ENCODE measurements around the gene PTH1R.
"Not testable (repeated sequence)": the region's sequence is repeated elsewhere in the genome, so short reads cannot be mapped to it uniquely, and the experiment has no call there.

The PTH1R gene

DNA sequence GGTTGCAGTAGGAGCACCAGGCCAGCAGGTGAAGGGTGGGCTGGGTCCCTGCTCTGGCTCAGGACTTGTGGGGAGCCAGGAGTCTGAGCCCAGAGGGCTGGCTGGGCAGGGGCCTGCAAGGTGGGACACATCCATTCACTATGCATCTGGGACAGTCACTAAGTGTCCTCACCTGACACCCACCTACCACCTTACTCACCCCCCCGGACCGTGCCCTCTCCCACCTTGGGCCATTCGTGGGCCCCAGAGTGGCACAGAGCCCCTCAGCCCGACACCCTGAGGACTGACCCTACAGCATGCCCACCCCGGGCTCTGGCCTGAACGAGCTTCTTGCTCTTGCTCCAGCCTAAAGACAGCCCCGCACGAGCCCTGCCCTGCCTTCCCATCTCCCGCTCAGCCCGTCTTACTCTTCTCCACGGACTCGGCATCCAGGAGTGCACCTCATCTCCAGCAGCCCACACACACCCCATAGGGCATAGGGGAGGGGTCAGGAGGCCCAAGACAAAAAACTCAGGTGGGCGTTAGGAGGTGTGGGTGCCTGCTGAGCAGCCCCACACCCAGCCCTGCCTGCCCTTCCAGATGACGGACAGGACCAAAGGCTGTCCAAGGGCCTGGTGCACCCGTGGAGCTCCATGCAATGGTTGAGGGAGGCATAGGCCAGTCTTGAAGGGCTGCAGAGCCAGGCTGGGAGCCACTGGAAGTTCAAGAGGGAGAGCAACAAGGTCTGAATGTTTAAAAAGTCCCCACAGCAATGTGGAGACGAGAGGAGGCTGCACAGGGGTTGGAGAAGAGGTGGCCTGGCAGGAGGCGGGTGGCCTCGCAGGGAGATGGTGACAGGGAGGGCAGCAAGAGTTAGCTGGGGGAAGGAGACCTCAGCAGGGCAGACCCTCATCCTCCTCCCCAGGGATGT lies 27.0 kb downstream of the PTH1R start:
- no peaks in the 10 kb centered on the region for H3K36me3 Mint-ChIP-seq
- no peaks in the 10 kb centered on the region for H3K9me3 Mint-ChIP-seq
- peak; percentile 4 for ATAC-seq
- no peaks in the 10 kb centered on the region for H3K27me3 Mint-ChIP-seq
- H3K4me3 Mint-ChIP-seq = no peak overlapping the region
- no peak overlapping the region for H3K27ac Mint-ChIP-seq
- peaks cover 4% of the 10 kb centered on the region for H3K4me1 Mint-ChIP-seq

DNA sequence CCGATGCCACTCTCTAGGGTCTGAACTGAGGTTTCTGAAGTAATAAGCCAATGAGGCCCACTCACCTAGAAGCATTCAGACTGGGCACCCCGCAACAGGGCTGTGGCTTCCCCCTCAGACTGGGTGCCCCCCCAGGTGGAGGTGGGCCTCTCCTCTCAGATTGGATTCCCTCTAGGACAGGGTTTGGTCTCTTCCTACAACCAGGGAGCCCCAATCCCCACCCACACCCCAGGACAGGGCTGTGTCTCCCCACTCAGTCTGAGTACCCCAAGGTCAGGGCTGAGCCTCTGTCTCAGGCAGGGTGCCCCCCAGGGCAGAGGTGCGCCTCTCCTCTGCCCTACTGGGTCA lies 27.7 kb downstream of the PTH1R start:
- peaks cover 6% of the 10 kb centered on the region for H3K4me1 Mint-ChIP-seq
- no peaks in the 10 kb centered on the region for H3K27me3 Mint-ChIP-seq
- no peak overlapping the region for H3K4me3 Mint-ChIP-seq
- H3K9me3 Mint-ChIP-seq = no peaks in the 10 kb centered on the region
- no peak overlapping the region for H3K27ac Mint-ChIP-seq
- no peak for ATAC-seq
- no peaks in the 10 kb centered on the region for H3K36me3 Mint-ChIP-seq

DNA sequence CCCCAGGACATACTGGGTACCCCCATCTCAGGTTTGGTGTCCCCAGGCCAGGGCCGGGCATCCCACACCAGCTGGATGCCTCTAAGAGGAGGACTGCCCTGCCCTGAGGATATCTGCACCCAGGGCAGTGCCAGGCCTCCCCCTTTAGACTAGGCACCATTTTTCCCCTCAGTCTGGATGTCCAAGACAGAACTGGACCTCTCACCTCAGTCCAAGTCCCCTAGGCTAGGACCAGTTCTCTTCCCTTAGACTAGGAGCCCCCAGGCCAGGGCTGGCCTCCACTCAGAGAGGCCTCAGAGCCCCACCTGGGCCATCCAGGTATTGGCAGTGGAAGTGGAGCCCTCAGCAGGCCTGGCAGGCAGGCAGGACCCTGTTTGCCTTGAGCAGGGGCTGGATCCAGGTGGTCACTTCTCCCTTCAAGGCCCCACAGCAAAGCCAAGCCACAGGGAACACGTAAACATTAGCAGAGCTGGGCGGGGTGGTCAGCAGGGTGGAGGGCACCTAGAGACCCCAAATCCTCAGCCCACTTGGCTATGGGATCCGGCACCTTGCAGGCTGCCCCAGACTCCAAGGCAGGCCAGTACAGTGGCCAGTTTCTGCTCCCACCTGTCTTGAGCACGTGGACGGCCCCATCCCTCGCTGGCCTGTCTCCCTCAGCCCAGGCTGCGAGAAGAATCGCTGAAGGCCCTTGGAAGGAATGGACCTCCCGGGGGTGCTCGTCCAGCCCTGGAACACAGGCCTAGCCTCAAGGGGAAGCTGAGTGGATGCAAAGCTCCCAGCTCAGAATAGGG lies 28.3 kb downstream of the PTH1R start:
- Mint-ChIP-seq H3K4me3 (no peak overlapping the region), H3K9me3 (no peaks in the 10 kb centered on the region)
- ATAC-seq = no peak

DNA sequence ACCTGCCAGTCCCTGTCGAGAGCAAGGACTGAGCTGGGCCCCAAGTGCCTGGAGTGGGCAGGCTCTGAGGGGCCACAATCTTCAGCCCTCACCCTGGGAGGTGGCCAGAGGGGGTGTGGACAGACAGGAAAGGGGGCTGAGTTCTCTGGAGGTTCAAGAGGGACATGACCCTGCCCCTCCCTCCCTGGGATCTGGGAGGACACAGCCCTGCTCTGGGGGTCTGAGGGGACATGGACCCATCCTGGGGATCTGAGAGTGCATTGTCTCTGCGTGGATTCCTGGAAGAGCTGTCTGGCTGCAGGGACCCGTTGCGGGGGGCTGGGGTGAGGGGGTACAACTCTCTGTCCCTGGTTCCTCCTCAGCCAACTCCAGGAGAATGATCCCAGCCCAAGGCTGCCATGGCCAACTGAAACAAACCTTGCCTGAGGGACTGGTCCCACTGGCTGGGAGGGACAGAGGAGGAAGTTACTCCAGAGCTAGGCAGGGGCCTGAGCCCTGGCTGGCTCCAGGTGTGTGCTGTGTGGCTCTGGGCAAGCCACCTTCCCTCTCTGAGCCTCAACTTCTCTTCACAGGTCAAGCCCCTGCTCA lies 29.0 kb downstream of the PTH1R start:
- H3K4me1 Mint-ChIP-seq = peaks cover 6% of the 10 kb centered on the region
- ATAC-seq = no peak
- no peaks in the 10 kb centered on the region for H3K27me3 Mint-ChIP-seq
- no peak overlapping the region for H3K27ac Mint-ChIP-seq
- H3K9me3 Mint-ChIP-seq = no peaks in the 10 kb centered on the region
- H3K36me3 Mint-ChIP-seq = no peaks in the 10 kb centered on the region
- no peak overlapping the region for H3K4me3 Mint-ChIP-seq

More for the DNA sequence above, 28.3 kb downstream of the PTH1R start:
- no peak overlapping the region for H3K27ac Mint-ChIP-seq
- no peaks in the 10 kb centered on the region for H3K27me3 Mint-ChIP-seq
- H3K4me1 Mint-ChIP-seq = peaks cover 6% of the 10 kb centered on the region
- no peaks in the 10 kb centered on the region for H3K36me3 Mint-ChIP-seq

DNA sequence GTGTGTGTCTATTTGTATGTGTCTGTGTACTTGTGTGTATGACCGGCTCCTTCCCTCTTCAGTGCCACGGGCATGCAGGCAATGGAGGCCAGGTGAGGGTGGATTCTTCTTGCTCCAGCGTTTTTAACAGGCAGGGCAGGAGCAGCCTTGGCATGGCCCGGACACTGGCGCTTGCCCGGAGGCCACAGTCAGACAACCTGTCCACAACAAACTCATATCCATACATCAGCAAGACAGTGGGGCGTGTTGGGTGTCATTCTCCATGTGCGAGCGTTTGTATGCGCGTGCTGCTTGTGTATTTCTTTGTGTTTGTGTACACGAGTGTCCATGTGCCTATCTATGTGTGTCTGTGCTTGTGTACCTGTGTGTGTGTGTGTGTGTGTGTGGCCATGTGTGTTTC lies 29.8 kb downstream of the PTH1R start:
- Mint-ChIP-seq H3K27me3 (no peaks in the 10 kb centered on the region), H3K4me3 (no peak overlapping the region), H3K4me1 (peaks cover 6% of the 10 kb centered on the region), H3K36me3 (no peaks in the 10 kb centered on the region), H3K27ac (no peak overlapping the region), H3K9me3 (no peaks in the 10 kb centered on the region)
- no peak for ATAC-seq

DNA sequence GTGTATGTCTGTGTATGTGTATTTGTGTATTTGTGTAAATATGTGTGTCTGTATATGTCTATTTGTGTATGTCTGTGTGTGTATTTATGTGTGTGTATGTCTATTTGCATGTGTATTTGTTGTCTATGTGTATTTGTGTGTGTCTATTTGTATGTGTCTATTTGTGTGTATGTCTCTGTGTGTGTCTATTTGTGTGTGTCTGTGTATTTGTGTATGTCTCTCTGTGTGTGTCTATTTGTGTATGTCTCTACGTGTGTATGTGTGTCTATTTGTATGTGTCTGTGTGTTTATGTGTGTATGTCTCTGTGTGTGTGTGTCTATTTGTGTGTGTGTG lies 30.4 kb downstream of the PTH1R start:
- Mint-ChIP-seq H3K27ac (no peak overlapping the region), H3K4me1 (peaks cover 6% of the 10 kb centered on the region), H3K36me3 (no peaks in the 10 kb centered on the region), H3K4me3 (no peak overlapping the region), H3K27me3 (no peaks in the 10 kb centered on the region), H3K9me3 (no peaks in the 10 kb centered on the region)
- no peak for ATAC-seq

DNA sequence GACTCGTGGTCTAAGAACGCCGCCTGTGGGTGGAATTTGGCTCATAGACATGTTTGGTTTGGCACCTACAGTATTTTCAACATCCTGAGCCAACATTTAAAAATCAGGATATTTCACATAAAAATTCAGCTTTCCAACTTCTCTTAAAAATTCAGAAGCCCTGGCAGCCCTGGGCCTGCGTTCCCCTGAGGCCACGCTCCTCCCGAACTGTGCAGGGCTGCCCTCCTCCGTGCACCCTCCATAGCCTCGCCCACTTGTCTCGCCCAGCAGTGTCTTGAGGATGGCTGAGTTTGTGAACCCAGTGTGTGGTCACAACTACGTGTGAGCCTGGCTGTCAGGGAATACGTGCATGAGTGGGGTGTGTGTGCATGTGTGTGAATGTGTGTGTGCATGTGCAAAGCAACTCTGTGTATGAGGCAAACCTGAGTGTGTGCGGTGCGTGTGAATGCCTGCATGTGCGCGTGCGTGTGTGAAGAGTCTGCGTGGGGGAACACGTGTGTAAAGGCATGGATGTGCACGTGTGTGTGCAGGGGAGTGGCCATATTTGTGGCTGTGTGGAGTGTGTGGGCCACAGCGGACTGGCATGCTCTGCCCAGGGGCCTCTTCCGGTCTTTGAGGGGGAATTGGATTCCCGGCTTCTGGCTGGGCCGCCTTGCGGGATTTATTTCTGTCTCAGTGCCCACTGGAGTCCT lies 30.9 kb downstream of the PTH1R start:
- Mint-ChIP-seq H3K4me1 (peaks cover 6% of the 10 kb centered on the region), H3K9me3 (no peaks in the 10 kb centered on the region), H3K4me3 (no peak overlapping the region), H3K27ac (no peak overlapping the region), H3K27me3 (no peaks in the 10 kb centered on the region), H3K36me3 (peaks cover 2% of the 10 kb centered on the region)
- no peak for ATAC-seq

DNA sequence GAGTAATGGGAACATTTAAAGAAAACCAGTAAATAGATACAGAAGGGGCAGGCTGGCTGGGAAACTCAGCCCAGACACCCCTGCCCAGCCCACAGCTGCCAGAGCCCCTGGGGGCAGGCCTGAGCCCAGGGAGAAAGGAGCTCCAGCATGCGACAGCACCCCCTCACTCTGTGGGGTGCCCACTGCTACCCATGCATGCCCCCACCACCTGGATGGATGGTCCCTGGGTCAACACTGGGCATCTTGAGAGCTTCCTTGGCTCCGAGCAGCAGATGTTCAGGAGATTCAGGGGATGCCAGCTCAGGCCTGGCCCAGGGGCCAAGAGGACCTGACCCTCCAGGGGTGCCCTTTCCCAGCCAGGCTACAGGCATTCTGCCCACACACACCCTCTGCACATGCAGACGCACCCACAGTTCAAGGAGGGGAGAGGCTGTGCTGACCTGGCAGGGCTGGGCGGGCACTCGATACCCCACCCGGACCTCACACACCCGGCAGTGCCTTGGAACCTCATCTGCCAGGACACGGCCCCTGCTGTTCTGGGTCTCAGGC lies 31.5 kb downstream of the PTH1R start:
- H3K9me3 Mint-ChIP-seq = no peaks in the 10 kb centered on the region
- peaks cover 6% of the 10 kb centered on the region for H3K36me3 Mint-ChIP-seq
- ATAC-seq = no peak
- peaks cover 6% of the 10 kb centered on the region for H3K4me1 Mint-ChIP-seq
- H3K27me3 Mint-ChIP-seq = no peaks in the 10 kb centered on the region
- no peak overlapping the region for H3K27ac Mint-ChIP-seq
- no peak overlapping the region for H3K4me3 Mint-ChIP-seq

DNA sequence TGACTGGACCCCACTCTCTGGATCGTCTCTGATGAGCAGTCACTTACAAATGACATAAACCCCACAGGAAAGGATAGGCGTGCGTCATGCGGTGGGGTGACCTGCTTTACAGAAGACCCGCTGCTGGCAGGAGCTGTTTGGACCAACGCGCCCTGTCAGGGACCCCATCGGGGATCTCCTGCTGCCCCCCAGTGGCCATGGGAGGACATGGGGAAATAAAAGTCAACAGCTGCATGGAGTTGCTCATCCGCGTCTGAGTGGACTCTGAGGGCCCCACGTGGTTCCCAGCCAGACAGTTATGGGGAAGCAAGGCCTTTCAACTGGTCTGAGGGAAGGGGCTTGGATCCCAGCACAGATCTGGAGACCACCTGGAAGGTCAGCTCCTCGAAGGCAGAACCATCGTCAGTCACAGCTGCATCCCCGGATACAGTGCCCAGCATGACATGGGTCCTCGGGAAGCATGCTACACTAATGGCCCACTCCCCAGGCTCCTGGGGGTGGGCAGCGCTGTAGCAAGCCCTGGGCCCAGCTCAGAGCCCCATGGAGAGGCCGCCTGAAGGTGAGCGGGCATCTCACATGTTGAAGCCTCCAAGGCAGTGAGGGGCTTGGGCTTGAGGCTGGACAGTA lies 32.1 kb downstream of the PTH1R start:
- peak; percentile 82 for ATAC-seq
- Mint-ChIP-seq H3K9me3 (no peaks in the 10 kb centered on the region), H3K27me3 (no peaks in the 10 kb centered on the region), H3K4me1 (peaks cover 6% of the 10 kb centered on the region), H3K4me3 (no peak overlapping the region), H3K36me3 (peaks cover 7% of the 10 kb centered on the region), H3K27ac (no peak overlapping the region)

DNA sequence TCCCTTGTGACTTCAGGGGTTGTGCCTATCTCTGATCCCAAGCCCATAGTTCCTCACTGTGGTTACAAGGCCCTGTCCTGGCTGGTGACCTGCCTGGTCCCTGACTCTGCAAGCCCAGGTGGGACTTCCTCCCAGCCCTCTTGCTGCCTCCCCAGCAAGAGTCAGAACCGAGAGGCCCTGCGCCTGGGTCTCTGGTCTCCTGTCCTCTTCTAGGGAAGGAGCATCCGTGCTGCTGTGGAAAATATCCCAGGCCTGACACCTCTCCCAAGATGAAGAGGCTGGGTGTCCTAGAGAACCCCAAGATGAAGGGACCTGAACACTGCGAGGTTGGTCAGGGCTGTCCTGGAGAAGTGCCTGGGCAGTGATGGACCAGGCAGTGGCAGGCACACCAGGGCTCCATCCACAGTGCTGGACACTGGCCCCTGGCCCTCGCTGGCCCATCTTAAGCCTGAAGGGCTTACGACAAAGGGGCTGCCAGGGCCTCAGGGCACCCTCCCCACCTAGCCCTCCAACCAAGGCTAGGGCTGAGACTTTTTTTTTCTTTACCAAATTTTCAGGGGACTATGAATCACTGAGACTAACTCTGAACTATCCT lies 32.7 kb downstream of the PTH1R start:
- peaks cover 6% of the 10 kb centered on the region for H3K4me1 Mint-ChIP-seq
- no peaks in the 10 kb centered on the region for H3K9me3 Mint-ChIP-seq
- peaks cover 13% of the 10 kb centered on the region for H3K36me3 Mint-ChIP-seq
- H3K27ac Mint-ChIP-seq = no peak overlapping the region
- no peaks in the 10 kb centered on the region for H3K27me3 Mint-ChIP-seq
- no peak overlapping the region for H3K4me3 Mint-ChIP-seq
- no peak for ATAC-seq

DNA sequence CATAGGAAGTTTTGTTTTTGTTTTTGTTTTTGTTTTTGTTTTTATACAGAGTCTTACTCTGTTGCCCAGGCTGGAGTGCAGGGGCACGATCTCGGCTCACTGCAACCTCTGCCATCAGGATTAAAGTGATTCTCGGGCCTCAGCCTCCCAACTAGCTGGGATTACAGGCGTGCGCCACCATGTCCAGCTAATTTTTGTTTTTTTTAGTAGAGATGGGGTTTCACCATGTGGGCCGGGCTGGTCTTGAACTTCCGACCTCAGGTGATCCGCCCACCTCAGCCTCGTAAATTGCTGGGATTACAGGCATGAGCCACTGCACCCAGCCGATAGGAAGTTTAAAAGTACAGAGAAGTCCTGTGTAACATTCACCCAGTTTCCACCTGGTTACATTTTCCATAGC lies 33.4 kb downstream of the PTH1R start:
- H3K4me1 Mint-ChIP-seq, H3K9me3 Mint-ChIP-seq, H3K27ac Mint-ChIP-seq, ATAC-seq, H3K27me3 Mint-ChIP-seq, H3K4me3 Mint-ChIP-seq: not testable (repeated sequence)
- H3K36me3 Mint-ChIP-seq = peaks cover 16% of the 10 kb centered on the region

DNA sequence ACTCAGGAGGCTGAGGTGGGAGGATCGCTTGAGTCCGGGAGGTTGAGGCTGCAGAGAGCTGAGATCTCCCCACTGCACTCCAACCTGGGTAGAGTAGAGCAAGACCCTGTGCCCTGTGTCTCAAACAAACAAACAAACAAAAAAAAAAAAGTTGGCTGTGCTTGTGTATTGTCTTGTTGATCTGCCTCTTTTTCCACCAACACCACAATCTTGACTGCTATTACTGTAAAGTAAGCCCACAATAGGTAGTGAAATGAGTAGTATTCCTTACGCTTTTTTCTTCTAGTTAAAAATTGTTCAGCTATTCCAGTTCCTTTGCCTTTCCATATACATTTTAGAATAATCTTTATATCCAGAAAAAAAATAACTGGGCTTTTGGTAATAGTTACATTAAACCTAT lies 35.5 kb downstream of the PTH1R start:
- Mint-ChIP-seq H3K36me3 (peaks cover 37% of the 10 kb centered on the region), H3K4me1 (peaks cover 6% of the 10 kb centered on the region), H3K27ac (no peak overlapping the region), H3K4me3 (no peak overlapping the region), H3K9me3 (peaks cover 3% of the 10 kb centered on the region), H3K27me3 (no peaks in the 10 kb centered on the region)
- no peak for ATAC-seq

DNA sequence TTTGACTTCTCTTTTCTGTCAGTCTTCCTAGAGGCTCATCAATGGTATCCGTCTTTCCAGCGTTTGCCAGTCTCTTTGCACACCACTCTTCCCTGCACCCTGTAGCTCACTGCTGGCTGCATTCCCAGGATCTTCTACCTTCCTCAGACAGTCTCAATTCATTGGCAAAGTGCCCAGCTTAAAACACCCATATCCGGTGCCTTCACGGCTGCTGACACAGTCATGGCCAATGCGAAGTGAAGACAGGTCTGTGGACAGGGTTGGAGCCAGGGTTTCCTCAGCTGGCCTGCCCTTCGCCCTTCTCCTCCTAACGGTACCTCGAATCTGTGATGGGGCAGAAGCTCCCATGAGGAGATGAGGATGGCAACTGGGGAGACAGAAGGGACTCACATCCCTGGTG lies 36.1 kb downstream of the PTH1R start:
- no peak overlapping the region for H3K4me3 Mint-ChIP-seq
- peaks cover 43% of the 10 kb centered on the region for H3K36me3 Mint-ChIP-seq
- no peaks in the 10 kb centered on the region for H3K27me3 Mint-ChIP-seq
- H3K4me1 Mint-ChIP-seq = peaks cover 6% of the 10 kb centered on the region
- H3K27ac Mint-ChIP-seq = no peak overlapping the region
- no peak for ATAC-seq
- peaks cover 3% of the 10 kb centered on the region for H3K9me3 Mint-ChIP-seq

DNA sequence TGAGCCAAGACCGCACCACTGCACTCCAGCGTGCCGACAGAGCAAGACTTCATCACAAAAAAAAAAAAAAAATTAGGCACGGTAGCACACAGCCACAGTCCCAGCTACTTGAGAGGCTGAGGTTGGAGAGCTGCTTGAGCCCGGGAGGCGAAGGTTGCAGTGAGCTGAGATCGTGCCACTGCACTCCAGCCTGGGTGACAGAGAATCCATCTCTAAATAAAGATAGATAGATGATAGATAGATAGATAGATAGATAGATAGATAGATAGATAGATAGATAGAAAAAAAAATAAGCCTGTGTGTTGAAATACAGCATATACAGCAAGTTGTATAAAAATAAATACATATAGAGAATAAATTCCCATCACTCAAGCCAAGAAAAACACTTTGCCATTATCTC lies 37.3 kb downstream of the PTH1R start:
- no peak overlapping the region for H3K4me3 Mint-ChIP-seq
- no peaks in the 10 kb centered on the region for H3K27me3 Mint-ChIP-seq
- no peaks in the 10 kb centered on the region for H3K4me1 Mint-ChIP-seq
- no peak for ATAC-seq
- no peak overlapping the region for H3K27ac Mint-ChIP-seq
- peaks cover 3% of the 10 kb centered on the region for H3K9me3 Mint-ChIP-seq
- H3K36me3 Mint-ChIP-seq = peaks cover 55% of the 10 kb centered on the region
